Adrenal gland (tissue), 5 donors: ENCODE results near the gene PRKCB.

Source experiments
- CTCF ChIP-seq, 6 experiments: fragments of 450-650 bp in 4 of 6; fragments of 200-600 bp in 2 of 6; sonication (generic) in 1 of 6; IDR thresholded peaks; 1 replicate in 5 of 6; 2 replicates in 1 of 6; pipeline versions ENCODE4 v1.5.1 to v1.8.0; 2016 to 2021; ENCODE audit warnings: antibody characterized with exemption in 6 of 6, mild to moderate bottlenecking in 2 of 6, moderate library complexity in 1 of 6
- POLR2A ChIP-seq, 2 donors: fragments of 450-650 bp; IDR thresholded peaks; one replicate each; pipeline ENCODE4 v1.6.1; 2017; ENCODE audit warnings: antibody characterized with exemption in 2 of 2, mild to moderate bottlenecking in 2 of 2, moderate library complexity in 1 of 2
- donor health status: DM: no; HTN: no; CAD: no.

GRCh38 chr16:24009955-24010354 lies 174.2 kb downstream of the PRKCB start:
- TF ChIP-seq CTCF (IDR thresholded peaks at IDR 0.05) = no peak
- no peak for TF ChIP-seq POLR2A (IDR thresholded peaks at IDR 0.05)
